OCI-LY1 (cell line): Measurements from ENCODE around the gene SPOP.
"Not testable (repeated sequence)": the region's sequence is repeated elsewhere in the genome, so short reads cannot be mapped to it uniquely, and the experiment has no call there.

Experiments
- EZH2 ChIP-seq: fragments of 200-600 bp; sonication (generic), shearing (Covaris generic); IDR thresholded peaks from 2 replicates; pipeline ENCODE4 v1.8.0; 2017; ENCODE audit warnings: borderline replicate concordance, mixed run types, mild to moderate bottlenecking, antibody characterized with exemption, low read length, moderate library complexity, mixed read lengths
- TF ChIP-seq, protein P1 (sequence below): fragments of 200-600 bp; sonication (generic), shearing (Covaris generic); IDR thresholded peaks from 2 replicates; pipeline ENCODE4 v1.5.1; 2017; ENCODE audit warnings: mild to moderate bottlenecking, antibody characterized with exemption, low read length, moderate library complexity, mixed read lengths

DNA sequence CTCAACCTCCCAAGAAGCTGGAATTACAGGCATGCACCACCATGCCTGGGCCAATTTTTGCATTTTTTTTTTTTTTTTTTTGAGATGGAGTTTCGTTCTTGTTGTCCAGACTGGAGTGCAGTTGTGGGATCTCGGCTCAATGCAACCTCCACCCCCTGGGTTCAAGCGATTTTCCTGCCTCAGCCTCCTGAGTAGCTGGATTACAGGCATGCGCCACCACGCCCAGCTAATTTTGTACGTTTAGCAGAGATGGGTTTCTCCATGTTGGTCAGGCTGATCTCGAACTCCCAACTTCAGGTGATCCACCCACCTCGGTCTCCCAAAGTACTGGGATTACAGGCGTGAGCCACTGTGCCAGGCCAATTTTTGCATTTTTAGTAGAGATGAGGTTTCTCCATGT lies 127.1 kb downstream of the SPOP start:
- TF ChIP-seq EZH2 = not testable (repeated sequence)
- TF ChIP-seq, protein P1, sequence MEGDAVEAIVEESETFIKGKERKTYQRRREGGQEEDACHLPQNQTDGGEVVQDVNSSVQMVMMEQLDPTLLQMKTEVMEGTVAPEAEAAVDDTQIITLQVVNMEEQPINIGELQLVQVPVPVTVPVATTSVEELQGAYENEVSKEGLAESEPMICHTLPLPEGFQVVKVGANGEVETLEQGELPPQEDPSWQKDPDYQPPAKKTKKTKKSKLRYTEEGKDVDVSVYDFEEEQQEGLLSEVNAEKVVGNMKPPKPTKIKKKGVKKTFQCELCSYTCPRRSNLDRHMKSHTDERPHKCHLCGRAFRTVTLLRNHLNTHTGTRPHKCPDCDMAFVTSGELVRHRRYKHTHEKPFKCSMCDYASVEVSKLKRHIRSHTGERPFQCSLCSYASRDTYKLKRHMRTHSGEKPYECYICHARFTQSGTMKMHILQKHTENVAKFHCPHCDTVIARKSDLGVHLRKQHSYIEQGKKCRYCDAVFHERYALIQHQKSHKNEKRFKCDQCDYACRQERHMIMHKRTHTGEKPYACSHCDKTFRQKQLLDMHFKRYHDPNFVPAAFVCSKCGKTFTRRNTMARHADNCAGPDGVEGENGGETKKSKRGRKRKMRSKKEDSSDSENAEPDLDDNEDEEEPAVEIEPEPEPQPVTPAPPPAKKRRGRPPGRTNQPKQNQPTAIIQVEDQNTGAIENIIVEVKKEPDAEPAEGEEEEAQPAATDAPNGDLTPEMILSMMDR = not testable (repeated sequence)
